SK-N-SH (cell line): ENCODE results near the gene NR6A1.

Source experiments
- CTCF ChIP-seq: fragments of 200-600 bp; sonication (generic); IDR thresholded peaks from 2 replicates; pipeline ENCODE4 v1.6.1; 2017; ENCODE audit warnings: antibody characterized with exemption, mild to moderate bottlenecking, moderate library complexity
- EP300 ChIP-seq, 2 experiments: IDR thresholded peaks; 2 replicates each; pipeline versions ENCODE4 v1.4.0 to v1.6.1; 2012; ENCODE audit warnings: borderline replicate concordance in 1 of 2, low read depth in 1 of 2, low read length in 1 of 2
- IRF3 ChIP-seq: fragments of 150-350 bp; IDR thresholded peaks from 2 replicates; pipeline ENCODE4 v1.6.1; 2016; ENCODE audit warnings: mild to moderate bottlenecking, low read depth, low read length
- NRF1 ChIP-seq: IDR thresholded peaks from 2 replicates; pipeline ENCODE4 v1.6.1; 2012; ENCODE audit warnings: low read depth, mild to moderate bottlenecking, low read length
- TAF1 ChIP-seq: IDR thresholded peaks from 2 replicates; pipeline ENCODE4 v1.6.1; 2012; ENCODE audit warnings: low read depth, mild to moderate bottlenecking, low read length, moderate library complexity, borderline replicate concordance

GRCh38 chr9:124756011-124756410, 15.1 kb downstream of the NR6A1 start:
- no peak for TF ChIP-seq CTCF
- no peak for TF ChIP-seq EP300 (IDR thresholded peaks at IDR 0.05; ENCODE audit: borderline replicate concordance in 1 of 2, low read depth in 1 of 2, low read length in 1 of 2)
- TF ChIP-seq NRF1 = no peak
- TF ChIP-seq IRF3 = no peak
- TF ChIP-seq TAF1 = no peak
